ENCODE results near the gene U2AF2. TPM values are rescaled to one million over a fixed set of nuclear protein-coding genes. Genes with fewer than 3 reads are reported as not detected.

The U2AF2 gene
- total RNA-seq, 1 donor from 2014 or later: 273 TPM

DNA sequence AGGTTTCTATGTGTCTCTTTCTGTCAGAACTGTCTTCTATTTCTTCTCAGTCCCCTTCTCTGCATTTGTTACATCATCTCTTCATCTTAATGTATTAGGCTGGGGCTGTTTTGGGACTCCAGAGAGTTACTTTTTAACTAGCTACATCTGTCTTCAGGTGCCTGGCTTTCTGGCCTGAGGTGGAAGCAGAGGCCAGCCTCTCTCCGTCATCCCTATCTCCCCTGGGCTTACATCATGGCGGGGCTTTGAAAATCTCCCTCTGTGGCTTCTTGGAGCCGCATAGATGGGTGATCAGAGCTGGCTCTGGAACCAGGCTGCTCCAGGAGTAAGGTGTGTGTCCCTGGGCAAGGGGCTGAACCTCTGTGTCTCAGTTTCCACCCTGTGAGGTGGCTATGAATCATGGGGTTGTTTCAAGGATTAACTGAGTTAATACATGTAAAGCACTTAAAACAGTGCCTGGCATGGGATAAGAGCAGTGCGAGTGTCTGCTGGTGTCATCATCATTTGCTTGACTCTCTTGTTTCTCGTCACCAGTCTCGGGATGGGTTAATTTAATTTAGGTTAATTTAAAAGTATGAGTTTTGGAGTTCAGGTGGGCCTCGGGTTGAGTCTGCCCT is 22.2 kb downstream of the U2AF2 start:
- H3K4me3 Mint-ChIP-seq: peak overlapping the region; percentile 89
- TF ChIP-seq, protein P1, sequence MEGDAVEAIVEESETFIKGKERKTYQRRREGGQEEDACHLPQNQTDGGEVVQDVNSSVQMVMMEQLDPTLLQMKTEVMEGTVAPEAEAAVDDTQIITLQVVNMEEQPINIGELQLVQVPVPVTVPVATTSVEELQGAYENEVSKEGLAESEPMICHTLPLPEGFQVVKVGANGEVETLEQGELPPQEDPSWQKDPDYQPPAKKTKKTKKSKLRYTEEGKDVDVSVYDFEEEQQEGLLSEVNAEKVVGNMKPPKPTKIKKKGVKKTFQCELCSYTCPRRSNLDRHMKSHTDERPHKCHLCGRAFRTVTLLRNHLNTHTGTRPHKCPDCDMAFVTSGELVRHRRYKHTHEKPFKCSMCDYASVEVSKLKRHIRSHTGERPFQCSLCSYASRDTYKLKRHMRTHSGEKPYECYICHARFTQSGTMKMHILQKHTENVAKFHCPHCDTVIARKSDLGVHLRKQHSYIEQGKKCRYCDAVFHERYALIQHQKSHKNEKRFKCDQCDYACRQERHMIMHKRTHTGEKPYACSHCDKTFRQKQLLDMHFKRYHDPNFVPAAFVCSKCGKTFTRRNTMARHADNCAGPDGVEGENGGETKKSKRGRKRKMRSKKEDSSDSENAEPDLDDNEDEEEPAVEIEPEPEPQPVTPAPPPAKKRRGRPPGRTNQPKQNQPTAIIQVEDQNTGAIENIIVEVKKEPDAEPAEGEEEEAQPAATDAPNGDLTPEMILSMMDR (IDR thresholded peaks at IDR 0.05): no peak
- DNase-seq (no peak), ATAC-seq (ENCODE audit: low read depth) (no peak)
- no peaks in the 10 kb centered on the region for H3K27me3 Mint-ChIP-seq
- no peaks in the 10 kb centered on the region for H3K9me3 Mint-ChIP-seq
- H3K4me1 Mint-ChIP-seq: peaks cover 73% of the 10 kb centered on the region
- POLR2A ChIA-PET: interaction anchor here (0.6 to 2.1 kb wide), 4 partner anchors 22 to 711 kb away, joined by 3 to 13 read pairs (median 10); partner anchors contain the start of genes NLRP2 and U2AF2
- H3K27ac Mint-ChIP-seq: peak overlapping the region; percentile 83
- CTCF ChIA-PET: interaction anchor here (1.4 to 2.4 kb wide), 2 partner anchors 22 to 45 kb away, joined by 3 to 6 read pairs; partner anchors contain the start of gene U2AF2
- H3K36me3 Mint-ChIP-seq (ENCODE audit: low read depth): peaks cover 70% of the 10 kb centered on the region
- intact Hi-C loops (cut with micrococcal nuclease): no loop called here

DNA sequence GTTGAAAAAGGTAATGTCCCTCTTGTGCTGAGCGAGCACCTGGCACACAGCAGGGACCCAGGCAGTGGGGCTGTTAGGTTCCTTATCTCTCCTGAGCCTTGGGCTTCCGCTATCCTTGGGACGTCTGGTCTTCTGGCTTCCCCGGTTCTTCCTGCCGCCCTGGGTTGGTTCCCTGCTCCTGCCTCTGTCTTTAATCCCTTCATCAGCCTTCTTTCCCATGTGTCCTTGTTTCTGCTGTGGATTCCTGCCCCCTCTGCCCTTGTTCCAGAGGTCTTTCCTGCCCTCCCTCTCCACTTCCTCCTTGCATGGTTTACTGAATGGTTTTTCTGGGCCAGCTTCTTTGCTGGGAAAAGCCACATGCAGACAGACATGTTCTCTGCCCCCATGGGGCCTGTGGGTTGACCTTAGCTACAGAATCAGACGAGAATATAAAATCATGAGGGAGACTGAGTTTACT is 22.8 kb downstream of the U2AF2 start:
- peak overlapping the region; percentile 89 for H3K4me3 Mint-ChIP-seq
- ATAC-seq (ENCODE audit: low read depth): no peak
- H3K36me3 Mint-ChIP-seq (ENCODE audit: low read depth): peaks cover 67% of the 10 kb centered on the region
- no peaks in the 10 kb centered on the region for H3K9me3 Mint-ChIP-seq
- peaks cover 69% of the 10 kb centered on the region for H3K4me1 Mint-ChIP-seq
- ChIA-PET POLR2A (interaction anchor here (0.6 to 1.4 kb wide), 7 partner anchors 23 to 711 kb away, joined by 3 to 13 read pairs (median 4); partner anchors contain the start of genes NLRP2, U2AF2, UBE2S and ZNF581), CTCF (interaction anchor here (0.9 to 2.4 kb wide), 3 partner anchors 23 to 132 kb away, joined by 3 to 6 read pairs (median 3); partner anchors contain the start of gene U2AF2)
- H3K27ac Mint-ChIP-seq: peak overlapping the region; percentile 83
- no peaks in the 10 kb centered on the region for H3K27me3 Mint-ChIP-seq
- DNase-seq: no peak
- intact Hi-C loops (cut with micrococcal nuclease): loop anchor here (1.0 kb wide), 1 partner anchor 23 kb away; no protein-coding TSS in a partner anchor
- TF ChIP-seq, protein P1 (IDR thresholded peaks at IDR 0.05): no peak

DNA sequence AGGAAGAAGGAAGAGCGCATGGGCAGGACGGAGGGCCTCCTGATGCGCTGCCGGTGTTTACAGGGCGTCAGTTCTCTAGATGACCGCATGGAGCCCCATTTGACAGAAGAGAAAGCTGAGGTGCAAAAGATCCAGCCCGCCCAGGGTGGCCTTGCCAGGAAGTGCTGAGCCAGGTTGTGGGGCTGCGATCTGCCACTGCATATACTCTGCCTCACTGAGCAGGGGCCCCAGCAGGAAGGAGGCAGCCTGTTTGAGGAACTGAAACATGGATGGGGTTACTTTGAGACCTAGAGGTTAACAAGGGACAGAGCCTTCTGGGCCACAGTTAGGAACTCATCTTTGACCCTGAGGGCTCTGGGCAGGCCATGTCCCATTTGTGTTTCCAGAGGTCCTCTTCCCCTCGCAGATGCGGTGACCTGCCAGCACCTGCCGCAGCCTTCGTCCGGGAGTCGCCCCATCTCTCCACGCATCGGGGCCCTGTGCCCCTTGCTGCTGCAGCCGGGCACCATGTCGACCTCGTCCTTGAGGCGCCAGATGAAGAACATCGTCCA is 23.4 kb downstream of the U2AF2 start:
- Mint-ChIP-seq H3K27me3 (no peaks in the 10 kb centered on the region), H3K4me1 (peaks cover 69% of the 10 kb centered on the region), H3K27ac (peak overlapping the region; percentile 83), H3K9me3 (no peaks in the 10 kb centered on the region), H3K4me3 (peak overlapping the region; percentile 89), H3K36me3 (ENCODE audit: low read depth) (peaks cover 68% of the 10 kb centered on the region)
- ChIA-PET CTCF (interaction anchor here (0.9 to 2.4 kb wide), 3 partner anchors 24 to 131 kb away, joined by 3 to 6 read pairs (median 3); partner anchors contain the start of gene U2AF2), POLR2A (interaction anchor here (0.5 to 1.4 kb wide), 7 partner anchors 24 to 637 kb away, joined by 3 to 11 read pairs (median 3); partner anchors contain the start of genes U2AF2, UBE2S, ZNF581 and ZNF865)
- DNase-seq (peak; percentile 72), ATAC-seq (ENCODE audit: low read depth) (peak; percentile 86)
- TF ChIP-seq, protein P1 (IDR thresholded peaks at IDR 0.05): no peak
- intact Hi-C loops (cut with micrococcal nuclease): loop anchor here (1.0 kb wide), 1 partner anchor 24 kb away; no protein-coding TSS in a partner anchor

DNA sequence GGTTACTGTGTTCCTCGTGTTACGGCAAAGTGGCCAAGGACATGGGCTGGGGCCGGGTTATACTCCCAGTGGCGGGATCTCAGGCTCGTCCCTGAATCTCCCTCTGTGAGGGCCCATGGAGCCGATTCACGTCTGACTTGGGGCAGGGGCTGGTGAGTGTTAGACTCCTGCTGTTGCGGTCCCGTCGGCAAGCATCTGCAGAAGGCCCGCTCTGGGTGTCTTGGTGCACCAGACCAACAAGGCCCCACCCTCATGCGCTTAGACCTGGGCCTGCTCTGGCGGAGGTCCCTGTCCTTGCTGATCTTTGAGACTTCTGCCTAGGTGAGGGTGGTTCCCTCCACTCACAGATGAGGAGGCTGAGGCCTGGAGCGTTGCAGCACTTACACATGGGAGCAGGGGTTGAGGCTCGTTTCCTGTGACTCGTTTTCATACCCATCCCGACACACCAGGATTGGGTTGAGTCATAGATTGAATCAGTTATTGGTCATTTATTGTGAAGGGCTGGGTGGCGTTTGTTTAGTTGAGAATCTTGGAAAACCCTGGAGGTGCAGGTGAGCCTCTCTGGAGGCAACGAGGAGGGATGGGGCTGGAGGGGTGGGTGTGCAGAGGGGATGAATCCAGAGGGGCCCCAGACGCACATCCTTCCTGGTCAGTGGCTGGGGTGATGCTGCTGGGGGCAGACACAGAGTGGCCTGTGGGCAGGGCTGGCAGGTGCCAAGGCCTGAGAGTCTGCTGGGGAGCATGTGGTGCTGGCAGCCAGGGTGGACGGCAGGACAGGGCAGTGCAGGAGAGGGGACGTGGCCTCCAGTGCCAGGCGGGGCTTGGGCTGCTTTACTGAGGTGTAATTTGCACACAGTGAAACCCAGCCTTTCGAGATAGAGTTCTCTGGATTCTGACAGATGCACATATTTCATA is 24.8 kb downstream of the U2AF2 start:
- Mint-ChIP-seq H3K4me3 (no peak overlapping the region), H3K27me3 (no peaks in the 10 kb centered on the region), H3K36me3 (ENCODE audit: low read depth) (peaks cover 70% of the 10 kb centered on the region), H3K9me3 (no peaks in the 10 kb centered on the region), H3K4me1 (peaks cover 66% of the 10 kb centered on the region), H3K27ac (peak overlapping the region; percentile 24)
- CTCF ChIA-PET: no interaction called here
- POLR2A ChIA-PET: no interaction called here
- DNase-seq: no peak
- intact Hi-C loops (cut with micrococcal nuclease): no loop called here
- ATAC-seq (ENCODE audit: low read depth): no peak
- TF ChIP-seq, protein P1 (IDR thresholded peaks at IDR 0.05): no peak

Measured in activated B cell treated with CpG ODN at 0.5 μM for 24 hours (primary cell).